Stimulated activated CD8-positive, alpha-beta memory T cell treated with anti-CD3 and anti-CD28 coated beads, Interleukin-7, amount 100 ng/mL, for 1 hour (primary cell): ENCODE results near the gene BDH1.

Source experiments
- DNase-seq, 2 donors: peaks; one replicate each; pipeline ENCODE4 v3.0.0-alpha.2; 2020; ENCODE audit warnings: low read depth in 2 of 2

Gene BDH1

GRCh38 chr3:197547306-197548011, 8.3 kb downstream of the BDH1 start:
- DNase-seq, result no peak

GRCh38 chr3:197546307-197547085, 9.3 kb downstream of the BDH1 start:
- no peak for DNase-seq

GRCh38 chr3:197545571-197545970, 10.2 kb downstream of the BDH1 start:
- no peak for DNase-seq

GRCh38 chr3:197545101-197545500, 10.7 kb downstream of the BDH1 start:
- no peak for DNase-seq

- DNase-seq, result no peak
These were observed 12.9 kb downstream of the BDH1 start for GRCh38 chr3:197542741-197543454.

- no peak for DNase-seq
These were observed 13.8 kb downstream of the BDH1 start for GRCh38 chr3:197541756-197542539.

GRCh38 chr3:197540961-197541377, 14.8 kb downstream of the BDH1 start:
- DNase-seq, result no peak

- DNase-seq, result no peak
These were observed 16.1 kb downstream of the BDH1 start for GRCh38 chr3:197539651-197540051.

- no peak for DNase-seq
These were observed 21.6 kb downstream of the BDH1 start for GRCh38 chr3:197533927-197534725.

- no peak for DNase-seq
These were observed 22.4 kb downstream of the BDH1 start for GRCh38 chr3:197533396-197533795.

- DNase-seq, result no peak
These were observed 23.4 kb downstream of the BDH1 start for GRCh38 chr3:197532388-197532787.

GRCh38 chr3:197528190-197528589, 27.6 kb downstream of the BDH1 start:
- DNase-seq, result no peak

- no peak for DNase-seq
These were observed 28.2 kb downstream of the BDH1 start for GRCh38 chr3:197527569-197527968.

GRCh38 chr3:197525706-197526105, 30.1 kb downstream of the BDH1 start:
- DNase-seq, result no peak

GRCh38 chr3:197524128-197524527, 31.6 kb downstream of the BDH1 start:
- no peak for DNase-seq

GRCh38 chr3:197523526-197523925, 32.2 kb downstream of the BDH1 start:
- no peak for DNase-seq

- no peak for DNase-seq
These were observed 32.8 kb downstream of the BDH1 start for GRCh38 chr3:197522881-197523441.

GRCh38 chr3:197522183-197522715, 33.5 kb downstream of the BDH1 start:
- DNase-seq, result no peak

- DNase-seq, result no peak
These were observed 34.2 kb downstream of the BDH1 start for GRCh38 chr3:197521277-197522182.
